Prostate gland (tissue), 2 donors: ENCODE results near the gene CHPT1.

ENCODE experiments used
- CTCF ChIP-seq, 4 experiments: fragments of 200-600 bp in 2 of 4; fragments of 450-650 bp in 2 of 4; sonication (generic) in 2 of 4; IDR thresholded peaks; 1 replicate in 3 of 4; 2 replicates in 1 of 4; pipeline ENCODE4 v1.5.1; 2016 to 2019; ENCODE audit warnings: antibody characterized with exemption in 4 of 4, mild to moderate bottlenecking in 2 of 4, moderate library complexity in 2 of 4
- POLR2A ChIP-seq: fragments of 450-650 bp; IDR thresholded peaks from one replicate; pipeline ENCODE4 v1.6.1; 2016; ENCODE audit warnings: antibody characterized with exemption, mild to moderate bottlenecking
- POLR2AphosphoS5 ChIP-seq: sonication (generic); formaldehyde crosslinking; IDR thresholded peaks from one replicate; pipeline ENCODE4 v1.6.1; 2017; ENCODE audit warnings: antibody characterized with exemption

DNA sequence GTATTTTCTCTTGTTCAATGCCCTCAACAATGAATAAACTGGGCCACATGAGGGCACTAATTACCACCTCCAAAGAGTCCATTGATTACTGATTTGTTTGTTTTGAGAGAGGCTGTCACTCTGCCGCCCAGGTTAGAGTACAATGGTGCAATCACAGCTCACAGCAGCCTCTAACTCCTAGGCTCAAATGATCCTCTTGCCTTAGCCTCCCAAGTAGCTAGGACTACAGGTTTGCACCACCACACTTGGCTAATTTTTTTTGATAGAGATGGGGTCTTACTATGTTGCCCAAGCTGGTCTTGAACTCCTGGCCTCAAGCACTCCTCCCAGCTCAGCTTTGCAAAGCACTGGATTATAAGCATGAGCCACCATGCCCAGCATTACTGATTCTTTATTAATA, 70.1 kb downstream of the CHPT1 start:
- TF ChIP-seq CTCF (IDR thresholded peaks at IDR 0.05) (no peak), POLR2A (no peak), POLR2AphosphoS5 (no peak)
